ENCODE measurements around the gene C19orf81.

GRCh38 chr19:50633973-50634372 lies 15.3 kb upstream of the C19orf81 start:
- TF ChIP-seq CTCF (IDR thresholded peaks at IDR 0.05) (no peak), POLR2A (IDR thresholded peaks at IDR 0.05) (no peak)

All from sigmoid colon (tissue), 3 donors.